ENCODE data around the gene GANAB.
"Not testable (repeated sequence)": the region's sequence is repeated elsewhere in the genome, so short reads cannot be mapped to it uniquely, and the experiment has no call there.

Gene GANAB

DNA sequence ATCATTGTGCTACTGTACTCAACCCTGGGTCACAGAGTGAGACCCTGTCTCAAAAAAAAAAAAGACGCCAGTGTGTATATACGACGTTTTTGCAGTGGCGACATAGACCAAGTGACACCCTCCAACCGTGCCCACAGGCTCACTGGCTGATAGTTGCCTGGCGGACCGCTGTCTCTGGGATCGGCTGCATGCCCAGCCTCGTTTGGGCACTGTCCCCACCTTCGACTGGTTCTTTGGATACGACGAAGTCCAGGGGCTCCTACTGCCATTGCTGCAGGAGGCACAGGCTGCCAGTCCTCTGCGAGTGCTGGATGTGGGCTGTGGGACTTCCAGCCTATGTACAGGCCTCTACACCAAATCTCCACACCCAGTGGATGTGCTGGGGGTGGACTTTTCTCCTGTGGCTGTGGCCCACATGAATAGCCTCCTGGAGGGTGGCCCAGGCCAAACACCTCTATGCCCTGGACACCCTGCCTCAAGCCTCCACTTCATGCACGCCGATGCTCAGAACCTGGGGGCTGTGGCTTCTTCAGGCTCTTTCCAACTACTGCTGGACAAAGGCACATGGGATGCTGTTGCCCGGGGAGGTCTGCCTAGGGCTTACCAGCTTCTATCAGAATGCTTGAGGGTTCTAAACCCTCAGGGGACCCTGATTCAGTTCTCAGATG, 20.0 kb upstream of the GANAB start:
- no peak for DNase-seq

- no peak for DNase-seq
Observed at GRCh38 chr11:62665599-62666258, 19.3 kb upstream of the GANAB start.

- DNase-seq, result peak; percentile 87
Observed at GRCh38 chr11:62665075-62665598, 18.7 kb upstream of the GANAB start, which contains the start of the genes C11orf98 and CSKMT. C11orf98 (minus strand) TSS chr11:62665210; CDS start chr11:62665169, 41 bp downstream. CSKMT (plus strand) TSS chr11:62665312; CDS start chr11:62665880, 568 bp downstream.

GRCh38 chr11:62664405-62665074, 18.1 kb upstream of the GANAB start:
- peak; percentile 25 for DNase-seq

GRCh38 chr11:62656796-62657429, 10.5 kb upstream of the GANAB start:
- no peak for DNase-seq

DNA sequence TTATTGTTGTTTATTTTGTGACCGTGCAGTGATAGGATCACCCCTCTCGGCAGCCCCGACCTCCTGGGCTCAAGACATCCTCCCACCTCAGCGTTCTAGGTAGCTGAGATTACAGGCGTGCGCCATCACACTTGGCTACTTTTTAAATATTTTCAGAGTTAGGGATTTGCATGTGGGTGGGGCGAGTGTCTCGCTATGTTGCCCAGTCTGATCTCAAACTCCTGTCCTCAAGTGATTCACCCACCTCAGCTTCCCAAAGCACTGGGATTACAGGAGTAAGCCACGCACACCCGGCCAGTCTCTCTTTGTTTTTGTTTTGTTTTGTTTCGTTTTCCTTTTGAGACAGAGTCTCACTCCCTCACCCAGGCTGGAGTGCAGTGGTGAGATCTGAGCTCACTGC, 7.9 kb upstream of the GANAB start:
- DNase-seq, result no peak

- no peak for DNase-seq
Observed at GRCh38 chr11:62652161-62653006, 6.0 kb upstream of the GANAB start.

GRCh38 chr11:62650283-62650682, 3.9 kb upstream of the GANAB start:
- DNase-seq, result not testable (repeated sequence)

GRCh38 chr11:62649486-62649885, 3.1 kb upstream of the GANAB start:
- DNase-seq, result no peak

- DNase-seq, result no peak
Observed at GRCh38 chr11:62648967-62649364, 2.6 kb upstream of the GANAB start.

- no peak for DNase-seq
Observed at GRCh38 chr11:62648185-62648966, 2.0 kb upstream of the GANAB start.

- DNase-seq, result no peak
Observed at GRCh38 chr11:62647609-62648005, 1.2 kb upstream of the GANAB start.

- DNase-seq, result no peak
Observed at GRCh38 chr11:62646825-62647608, 604 bp upstream of the GANAB start.

GRCh38 chr11:62645671-62645945, 805 bp downstream of the GANAB start:
- DNase-seq, result no peak

- DNase-seq, result no peak
Observed at GRCh38 chr11:62644220-62644619, 2.2 kb downstream of the GANAB start.

DNA sequence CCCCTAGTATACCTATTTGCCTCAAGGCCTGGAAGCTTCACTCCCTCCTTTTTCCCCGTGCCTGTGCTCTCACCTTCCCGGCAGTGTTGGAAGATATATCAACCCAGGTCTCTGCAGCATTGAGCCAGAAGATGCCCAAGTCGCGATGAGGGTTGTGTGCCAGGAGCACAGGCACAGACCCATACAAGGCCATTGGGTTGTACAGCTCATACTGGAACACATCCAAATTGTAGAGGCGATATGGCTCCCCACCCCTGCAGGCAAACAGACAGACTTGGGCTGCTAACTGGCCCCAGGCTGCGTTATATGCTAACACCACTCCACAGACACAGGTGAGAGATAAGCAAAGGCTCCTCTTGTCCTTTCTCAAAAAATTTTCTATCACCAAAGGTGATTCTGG, 13.9 kb downstream of the GANAB start:
- no peak for DNase-seq

- DNase-seq, result no peak
Observed at GRCh38 chr11:62627713-62628112, 18.7 kb downstream of the GANAB start.

- no peak for DNase-seq
Observed at GRCh38 chr11:62622476-62623089, 23.8 kb downstream of the GANAB start.

DNA sequence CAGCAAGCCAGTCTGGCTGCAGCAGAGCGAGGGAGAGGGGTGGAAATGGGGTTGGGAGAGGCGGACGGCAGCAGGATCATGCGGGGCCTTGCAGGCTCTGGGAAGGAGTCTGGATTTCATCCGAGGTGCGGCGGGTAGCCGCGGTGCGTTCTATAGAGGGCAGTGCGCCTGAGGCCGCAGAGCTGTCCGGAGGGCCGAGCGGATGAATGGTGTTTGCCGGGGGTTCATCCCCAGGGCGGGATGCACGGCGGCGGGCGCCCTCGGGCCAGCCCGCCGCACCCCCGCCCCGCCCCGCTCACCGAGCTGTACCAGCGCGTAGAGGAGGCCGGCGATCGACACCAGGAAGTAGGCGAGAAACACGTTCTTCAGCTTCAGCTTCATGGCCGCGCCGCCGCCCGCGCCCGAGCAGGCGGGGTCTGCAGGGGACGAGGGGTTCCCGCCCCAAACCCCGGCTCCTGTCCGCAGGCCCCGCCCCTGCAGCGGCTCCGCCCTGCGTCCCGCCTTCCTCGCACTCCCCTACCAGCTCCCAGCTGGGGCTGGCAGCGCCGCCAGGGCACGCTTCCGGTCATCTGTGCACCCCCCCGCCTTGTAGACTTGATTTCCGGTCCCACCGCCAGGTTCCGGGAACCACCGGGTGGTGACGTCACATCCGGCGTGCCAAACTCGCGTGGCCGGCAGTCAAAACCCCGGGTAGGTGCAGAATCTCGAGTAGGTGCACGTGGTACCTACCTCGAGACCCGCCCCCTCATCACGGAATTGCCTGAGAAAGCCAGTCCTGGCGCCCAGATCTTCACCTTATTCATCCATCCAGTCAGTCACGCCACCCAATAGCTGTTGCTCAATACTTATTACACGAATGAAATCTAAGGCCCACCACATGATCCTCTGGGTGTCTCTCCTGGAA, 24.6 kb downstream of the GANAB start, which contains the start of gene B3GAT3:
Gene B3GAT3, minus strand, starts transcription at position 420 of the 904 bp plus-strand sequence. Its CDS starts 39 bp downstream, at position 381.
- DNase-seq, result peak; percentile 97

All from NCI-H1436 (cell line).